ENCODE results near the gene FBXL16.
"Not testable (repeated sequence)": the region's sequence is repeated elsewhere in the genome, so short reads cannot be mapped to it uniquely, and the experiment has no call there.

Gene FBXL16

GRCh38 chr16:721765-722540 is 16.4 kb upstream of the FBXL16 start:
- DNase-seq = no peak

GRCh38 chr16:720990-721764 is 15.6 kb upstream of the FBXL16 start, which contains the start of gene ANTKMT:
ANTKMT (plus strand) TSS chr16:721146; CDS start chr16:721275, 129 bp downstream.
- DNase-seq = no peak

GRCh38 chr16:720447-720989 is 14.9 kb upstream of the FBXL16 start:
- DNase-seq = no peak

- DNase-seq = peak; percentile 32
Measured at GRCh38 chr16:719815-720446, 14.3 kb upstream of the FBXL16 start.

GRCh38 chr16:718922-719321 is 13.3 kb upstream of the FBXL16 start:
- no peak for DNase-seq

- no peak for DNase-seq
Measured at GRCh38 chr16:718389-718788, 12.8 kb upstream of the FBXL16 start.

GRCh38 chr16:717450-718245 is 12.0 kb upstream of the FBXL16 start:
- DNase-seq = no peak

GRCh38 chr16:716768-717325 is 11.2 kb upstream of the FBXL16 start:
- DNase-seq = no peak

- no peak for DNase-seq
Measured at GRCh38 chr16:716200-716568, 10.6 kb upstream of the FBXL16 start.

- no peak for DNase-seq
Measured at GRCh38 chr16:715477-716199, 10.0 kb upstream of the FBXL16 start.

GRCh38 chr16:714558-715476 is 9.2 kb upstream of the FBXL16 start, which contains the start of gene METRN:
METRN (plus strand) TSS chr16:715118; CDS start chr16:715290, 172 bp downstream.
- DNase-seq = no peak

- DNase-seq = no peak
Measured at GRCh38 chr16:714079-714478, 8.5 kb upstream of the FBXL16 start.

GRCh38 chr16:712740-713250 is 7.2 kb upstream of the FBXL16 start:
- not testable (repeated sequence) for DNase-seq

GRCh38 chr16:711548-712320 is 6.1 kb upstream of the FBXL16 start:
- DNase-seq = no peak

- no peak for DNase-seq
Measured at GRCh38 chr16:711084-711483, 5.5 kb upstream of the FBXL16 start.

- no peak for DNase-seq
Measured at GRCh38 chr16:710500-711075, 5.0 kb upstream of the FBXL16 start.

- DNase-seq = no peak
Measured at GRCh38 chr16:709566-710499, 4.2 kb upstream of the FBXL16 start.

- no peak for DNase-seq
Measured at GRCh38 chr16:708959-709358, 3.4 kb upstream of the FBXL16 start.

Measured in NCI-H2081 treated with DMSO at 0.1 percent for 48 hours (cell line).